NCI-H2081 (cell line): ENCODE results near the gene MMP17.
A peak's percentile ranks its signal among the peaks of the same experiment; 100 is the strongest.

ENCODE experiments used
- DNase-seq, 2 experiments: peaks; one replicate each; lab custom pipeline; 2025; lab: John Stamatoyannopoulos, UW

MMP17 gene

GRCh38 chr12:131827961-131828534 lies at the start of gene MMP17:
MMP17 (plus strand) TSS chr12:131828393; CDS start chr12:131828495, 102 bp downstream.
- peak in 1 of 2 experiments; percentile 40 for DNase-seq

GRCh38 chr12:131779027-131779426 lies 49.2 kb upstream of the MMP17 start:
- DNase-seq, result no peak

GRCh38 chr12:131782061-131782460 lies 46.1 kb upstream of the MMP17 start:
- DNase-seq, result no peak

- DNase-seq, result no peak
Observed at GRCh38 chr12:131783915-131784541, 44.2 kb upstream of the MMP17 start.

GRCh38 chr12:131784909-131785762 lies 43.1 kb upstream of the MMP17 start:
- no peak for DNase-seq

GRCh38 chr12:131785763-131786330 lies 42.3 kb upstream of the MMP17 start:
- no peak for DNase-seq

- DNase-seq, result peak in 1 of 2 experiments; percentile 2
Observed at GRCh38 chr12:131786331-131786730, 41.9 kb upstream of the MMP17 start.

GRCh38 chr12:131787143-131787660 lies 41.0 kb upstream of the MMP17 start:
- no peak for DNase-seq

GRCh38 chr12:131788070-131788469 lies 40.1 kb upstream of the MMP17 start:
- no peak for DNase-seq

- DNase-seq, result no peak
Observed at GRCh38 chr12:131789638-131790037, 38.6 kb upstream of the MMP17 start.

GRCh38 chr12:131793243-131794022 lies 34.8 kb upstream of the MMP17 start:
- DNase-seq, result no peak

GRCh38 chr12:131794061-131794460 lies 34.1 kb upstream of the MMP17 start:
- no peak for DNase-seq

GRCh38 chr12:131794573-131794972 lies 33.6 kb upstream of the MMP17 start:
- no peak for DNase-seq

GRCh38 chr12:131795064-131795463 lies 33.1 kb upstream of the MMP17 start:
- DNase-seq, result peak in 1 of 2 experiments; percentile 20

GRCh38 chr12:131795690-131796410 lies 32.3 kb upstream of the MMP17 start:
- DNase-seq, result peak; percentile 22 to 72

- DNase-seq, result no peak
Observed at GRCh38 chr12:131796411-131796736, 31.8 kb upstream of the MMP17 start.

- DNase-seq, result no peak
Observed at GRCh38 chr12:131796754-131797587, 31.2 kb upstream of the MMP17 start.

GRCh38 chr12:131797588-131797934 lies 30.6 kb upstream of the MMP17 start:
- DNase-seq, result no peak

GRCh38 chr12:131799195-131799594 lies 29.0 kb upstream of the MMP17 start:
- DNase-seq, result no peak
